VCaP (cell line): ENCODE data around the gene CASZ1.

ENCODE experiments used
- H3K27ac ChIP-seq: fragments of 450-650 bp; 2 replicates; pipeline ENCODE4 v1.5.1; 2017
- TF ChIP-seq, protein P1 (sequence below): fragments of 450-650 bp; conservative IDR thresholded peaks from 2 replicates; pipeline ENCODE4 v1.5.1; 2017; ENCODE audit warnings: mild to moderate bottlenecking, moderate library complexity

The CASZ1 gene

DNA sequence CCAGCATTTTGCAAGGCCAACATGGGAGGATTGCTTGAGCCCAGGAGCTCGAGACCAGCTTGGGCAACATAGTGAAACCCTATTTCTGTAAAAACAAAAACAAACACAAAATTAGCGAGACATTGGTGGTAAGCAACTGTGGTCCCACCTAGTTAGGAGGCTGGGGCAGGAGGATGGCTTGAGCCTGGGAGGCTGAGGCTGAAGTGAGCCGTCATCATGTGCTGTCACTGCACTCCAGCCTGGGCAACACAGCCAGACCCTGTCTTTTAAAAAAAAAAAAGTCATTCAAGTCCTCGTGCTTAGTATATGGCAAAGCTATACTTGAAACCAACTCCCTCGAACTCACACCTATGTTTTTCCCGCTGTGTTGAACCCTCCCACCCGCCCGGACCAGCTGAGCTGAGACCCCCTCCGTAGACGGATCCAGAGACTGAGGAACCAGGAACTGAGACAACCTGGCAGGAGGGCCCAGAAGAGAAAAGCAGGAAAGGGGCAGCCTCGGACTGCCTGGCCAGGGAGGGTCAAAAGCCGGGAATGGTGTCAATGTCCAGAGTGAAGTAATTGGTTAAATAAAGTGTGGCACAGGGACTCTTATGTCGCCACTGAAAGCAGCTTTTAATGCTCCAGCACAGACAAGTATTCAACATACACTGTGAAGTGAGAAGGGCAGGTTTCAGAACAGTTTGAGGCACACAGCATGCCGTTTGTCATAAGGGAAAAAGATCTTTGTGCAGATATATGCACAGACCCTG lies 32.8 kb upstream of the CASZ1 start:
- TF ChIP-seq, protein P1, sequence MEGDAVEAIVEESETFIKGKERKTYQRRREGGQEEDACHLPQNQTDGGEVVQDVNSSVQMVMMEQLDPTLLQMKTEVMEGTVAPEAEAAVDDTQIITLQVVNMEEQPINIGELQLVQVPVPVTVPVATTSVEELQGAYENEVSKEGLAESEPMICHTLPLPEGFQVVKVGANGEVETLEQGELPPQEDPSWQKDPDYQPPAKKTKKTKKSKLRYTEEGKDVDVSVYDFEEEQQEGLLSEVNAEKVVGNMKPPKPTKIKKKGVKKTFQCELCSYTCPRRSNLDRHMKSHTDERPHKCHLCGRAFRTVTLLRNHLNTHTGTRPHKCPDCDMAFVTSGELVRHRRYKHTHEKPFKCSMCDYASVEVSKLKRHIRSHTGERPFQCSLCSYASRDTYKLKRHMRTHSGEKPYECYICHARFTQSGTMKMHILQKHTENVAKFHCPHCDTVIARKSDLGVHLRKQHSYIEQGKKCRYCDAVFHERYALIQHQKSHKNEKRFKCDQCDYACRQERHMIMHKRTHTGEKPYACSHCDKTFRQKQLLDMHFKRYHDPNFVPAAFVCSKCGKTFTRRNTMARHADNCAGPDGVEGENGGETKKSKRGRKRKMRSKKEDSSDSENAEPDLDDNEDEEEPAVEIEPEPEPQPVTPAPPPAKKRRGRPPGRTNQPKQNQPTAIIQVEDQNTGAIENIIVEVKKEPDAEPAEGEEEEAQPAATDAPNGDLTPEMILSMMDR, result no peak
- no peak overlapping the region for H3K27ac ChIP-seq

- H3K27ac ChIP-seq, result no peak overlapping the region
- TF ChIP-seq, protein P1, result no peak
These were observed 31.2 kb upstream of the CASZ1 start for GRCh38 chr1:10827377-10828333.

GRCh38 chr1:10825592-10825991 lies 29.1 kb upstream of the CASZ1 start:
- TF ChIP-seq, protein P1, result no peak
- H3K27ac ChIP-seq, result no peak overlapping the region

DNA sequence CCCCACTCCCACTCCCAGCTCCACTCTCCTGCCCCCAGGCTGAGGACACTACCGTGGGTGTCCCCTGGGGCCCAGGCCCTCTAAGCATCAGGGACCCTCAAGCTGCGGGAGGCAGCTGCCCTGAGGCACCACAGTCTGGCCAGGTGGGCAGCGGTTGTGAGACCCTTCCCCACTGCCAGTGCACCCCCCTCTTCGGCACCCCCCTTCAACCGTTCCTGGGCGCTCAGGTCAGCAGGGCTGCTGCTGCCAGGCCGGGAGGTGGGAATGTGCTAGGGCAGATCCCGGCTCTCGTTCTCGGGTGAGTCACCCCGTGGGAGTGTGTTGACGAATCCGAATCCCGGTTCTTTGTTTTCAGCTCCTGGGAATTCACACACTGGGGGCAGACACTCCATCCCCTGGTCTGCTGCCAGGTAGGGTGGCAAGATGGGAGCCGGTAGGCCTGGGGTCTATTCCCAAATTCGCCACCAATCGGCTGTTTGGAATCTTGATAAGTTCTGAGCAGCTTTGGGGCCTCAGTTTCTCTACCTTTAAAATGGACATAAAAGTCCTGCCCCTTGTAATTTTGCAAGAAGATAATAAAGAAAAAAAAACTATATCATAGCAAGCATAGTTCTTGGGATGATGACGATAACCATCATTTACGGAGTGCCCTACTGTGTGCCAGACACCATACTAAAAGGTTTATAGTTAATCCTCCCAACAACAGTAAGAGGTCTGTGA lies 28.5 kb upstream of the CASZ1 start:
- H3K27ac ChIP-seq, result no peak overlapping the region
- TF ChIP-seq, protein P1, result no peak

DNA sequence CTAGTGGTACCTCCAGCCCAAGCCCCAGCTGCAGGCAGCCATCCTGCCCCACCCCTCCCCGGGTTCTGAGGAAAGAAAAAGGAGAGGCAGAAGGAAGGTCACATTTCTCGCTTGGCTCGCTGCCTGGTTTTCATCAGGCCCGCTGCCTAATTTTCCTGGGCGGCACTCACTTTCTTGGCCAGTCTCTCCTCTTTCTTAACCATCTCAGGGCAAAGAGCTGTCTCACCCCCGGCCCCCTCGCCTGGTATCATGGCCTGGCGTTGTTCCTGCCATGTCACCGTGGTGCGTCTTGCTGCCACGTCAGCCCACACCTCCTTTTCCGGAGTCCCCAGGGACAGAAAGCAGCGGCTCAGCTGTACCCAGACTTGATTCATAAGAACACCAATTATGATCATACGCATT lies 26.6 kb upstream of the CASZ1 start:
- TF ChIP-seq, protein P1, result no peak
- H3K27ac ChIP-seq, result no peak overlapping the region

DNA sequence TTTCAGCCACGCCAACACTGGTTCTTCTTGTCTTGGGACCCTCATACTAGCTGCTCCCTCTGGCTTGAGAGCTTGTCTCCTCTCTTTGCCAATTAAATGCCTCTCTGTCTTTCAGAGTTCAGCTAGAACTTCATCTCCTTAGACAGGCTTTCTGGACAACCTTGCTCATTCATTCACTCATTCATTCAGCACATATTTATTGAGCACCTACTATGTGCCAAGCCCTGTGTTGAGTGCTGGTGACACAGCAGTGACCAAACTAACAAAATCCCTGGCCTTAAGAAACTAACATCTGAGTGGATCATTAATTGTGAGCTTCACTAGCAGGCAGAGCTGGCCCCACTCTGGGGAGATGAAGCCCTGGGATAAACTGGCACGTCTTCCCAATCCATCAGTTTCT lies 24.9 kb upstream of the CASZ1 start:
- TF ChIP-seq, protein P1, result no peak
- no peak overlapping the region for H3K27ac ChIP-seq

- no peak overlapping the region for H3K27ac ChIP-seq
- TF ChIP-seq, protein P1, result no peak
These were observed 24.0 kb upstream of the CASZ1 start for GRCh38 chr1:10820422-10820821.
